ENCODE results near the gene EXOC7. TPM values are rescaled to one million over a fixed set of nuclear protein-coding genes. Genes with fewer than 3 reads are reported as not detected.

Gene EXOC7
- total RNA-seq, 1 donor from 2014 or later, result 183 TPM

DNA sequence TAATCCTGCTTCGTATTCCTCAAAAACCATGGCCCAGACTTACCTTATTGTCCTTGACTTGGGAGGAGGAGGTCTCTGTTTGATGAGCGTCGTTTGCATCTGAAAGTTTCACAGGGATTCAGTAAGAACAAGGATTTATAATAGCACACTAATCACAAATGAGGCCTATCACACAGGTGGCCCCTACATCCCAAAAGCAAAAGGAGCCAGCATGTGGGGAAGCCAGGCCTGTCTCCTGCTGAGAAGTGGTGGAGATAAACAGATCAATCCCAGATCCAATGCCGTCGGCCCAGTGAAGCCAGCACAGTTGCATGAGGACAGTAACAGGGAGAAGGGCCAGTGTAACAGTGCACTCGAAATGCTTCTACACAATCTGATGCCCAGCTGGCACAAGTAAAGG, 63.2 kb downstream of the EXOC7 start:
- TF ChIP-seq, protein P1, sequence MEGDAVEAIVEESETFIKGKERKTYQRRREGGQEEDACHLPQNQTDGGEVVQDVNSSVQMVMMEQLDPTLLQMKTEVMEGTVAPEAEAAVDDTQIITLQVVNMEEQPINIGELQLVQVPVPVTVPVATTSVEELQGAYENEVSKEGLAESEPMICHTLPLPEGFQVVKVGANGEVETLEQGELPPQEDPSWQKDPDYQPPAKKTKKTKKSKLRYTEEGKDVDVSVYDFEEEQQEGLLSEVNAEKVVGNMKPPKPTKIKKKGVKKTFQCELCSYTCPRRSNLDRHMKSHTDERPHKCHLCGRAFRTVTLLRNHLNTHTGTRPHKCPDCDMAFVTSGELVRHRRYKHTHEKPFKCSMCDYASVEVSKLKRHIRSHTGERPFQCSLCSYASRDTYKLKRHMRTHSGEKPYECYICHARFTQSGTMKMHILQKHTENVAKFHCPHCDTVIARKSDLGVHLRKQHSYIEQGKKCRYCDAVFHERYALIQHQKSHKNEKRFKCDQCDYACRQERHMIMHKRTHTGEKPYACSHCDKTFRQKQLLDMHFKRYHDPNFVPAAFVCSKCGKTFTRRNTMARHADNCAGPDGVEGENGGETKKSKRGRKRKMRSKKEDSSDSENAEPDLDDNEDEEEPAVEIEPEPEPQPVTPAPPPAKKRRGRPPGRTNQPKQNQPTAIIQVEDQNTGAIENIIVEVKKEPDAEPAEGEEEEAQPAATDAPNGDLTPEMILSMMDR (IDR thresholded peaks at IDR 0.05; ENCODE audit: unreplicated experiment), result no peak
- no peak for DNase-seq (ENCODE audit: low spot score)
- Mint-ChIP-seq H3K27ac (ENCODE audit: unreplicated experiment) (no peak overlapping the region), H3K9me3 (ENCODE audit: unreplicated experiment) (no peaks in the 10 kb centered on the region), H3K36me3 (ENCODE audit: low read depth, unreplicated experiment) (peaks cover 51% of the 10 kb centered on the region), H3K4me3 (ENCODE audit: unreplicated experiment) (no peak overlapping the region), H3K27me3 (ENCODE audit: unreplicated experiment) (peaks cover 6% of the 10 kb centered on the region), H3K4me1 (ENCODE audit: unreplicated experiment) (no peaks in the 10 kb centered on the region)

DNA sequence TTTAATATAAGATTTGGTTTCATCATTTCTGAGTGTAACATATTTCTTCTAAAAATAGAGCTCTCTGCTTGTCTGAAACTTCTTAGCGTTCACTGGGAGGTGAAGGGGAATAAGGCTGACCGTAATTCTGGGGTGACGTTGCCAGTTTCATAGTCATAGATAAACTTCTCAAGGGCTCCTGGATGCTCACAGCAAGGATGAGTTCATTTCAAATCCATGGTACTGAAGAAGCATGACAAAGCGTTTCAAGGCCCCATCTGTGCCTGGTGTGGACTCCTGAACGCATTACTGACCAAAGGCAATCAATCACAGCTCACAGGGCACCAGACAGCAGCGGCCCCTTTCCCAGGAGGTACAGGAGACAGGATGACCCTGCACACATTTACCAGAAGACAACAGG, 64.5 kb downstream of the EXOC7 start:
- Mint-ChIP-seq H3K36me3 (ENCODE audit: low read depth, unreplicated experiment) (peaks cover 41% of the 10 kb centered on the region), H3K9me3 (ENCODE audit: unreplicated experiment) (no peaks in the 10 kb centered on the region), H3K27ac (ENCODE audit: unreplicated experiment) (no peak overlapping the region), H3K4me1 (ENCODE audit: unreplicated experiment) (no peaks in the 10 kb centered on the region), H3K27me3 (ENCODE audit: unreplicated experiment) (peaks cover 6% of the 10 kb centered on the region), H3K4me3 (ENCODE audit: unreplicated experiment) (no peak overlapping the region)
- DNase-seq (ENCODE audit: low spot score), result no peak
- TF ChIP-seq, protein P1 (IDR thresholded peaks at IDR 0.05; ENCODE audit: unreplicated experiment), result no peak

DNA sequence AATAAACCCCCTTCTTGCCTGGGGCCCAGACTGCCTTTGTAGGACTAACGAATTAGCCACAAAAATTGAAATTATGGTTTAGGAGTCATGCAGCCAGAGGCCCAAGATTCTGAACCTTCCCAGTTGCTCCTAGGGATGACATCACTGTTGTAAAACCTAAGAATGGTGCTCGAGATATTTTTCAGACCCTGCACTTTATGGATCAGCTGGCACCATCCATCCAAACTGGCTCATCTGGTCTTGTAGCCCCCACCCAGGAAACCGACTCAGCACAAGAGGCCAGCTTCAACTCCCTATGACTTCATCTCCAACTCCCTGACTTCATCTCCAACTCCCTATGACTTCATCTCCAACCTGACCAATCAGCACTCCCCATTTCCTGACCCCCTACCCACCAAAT, 65.5 kb downstream of the EXOC7 start:
- no peak overlapping the region for H3K4me3 Mint-ChIP-seq (ENCODE audit: unreplicated experiment)

DNA sequence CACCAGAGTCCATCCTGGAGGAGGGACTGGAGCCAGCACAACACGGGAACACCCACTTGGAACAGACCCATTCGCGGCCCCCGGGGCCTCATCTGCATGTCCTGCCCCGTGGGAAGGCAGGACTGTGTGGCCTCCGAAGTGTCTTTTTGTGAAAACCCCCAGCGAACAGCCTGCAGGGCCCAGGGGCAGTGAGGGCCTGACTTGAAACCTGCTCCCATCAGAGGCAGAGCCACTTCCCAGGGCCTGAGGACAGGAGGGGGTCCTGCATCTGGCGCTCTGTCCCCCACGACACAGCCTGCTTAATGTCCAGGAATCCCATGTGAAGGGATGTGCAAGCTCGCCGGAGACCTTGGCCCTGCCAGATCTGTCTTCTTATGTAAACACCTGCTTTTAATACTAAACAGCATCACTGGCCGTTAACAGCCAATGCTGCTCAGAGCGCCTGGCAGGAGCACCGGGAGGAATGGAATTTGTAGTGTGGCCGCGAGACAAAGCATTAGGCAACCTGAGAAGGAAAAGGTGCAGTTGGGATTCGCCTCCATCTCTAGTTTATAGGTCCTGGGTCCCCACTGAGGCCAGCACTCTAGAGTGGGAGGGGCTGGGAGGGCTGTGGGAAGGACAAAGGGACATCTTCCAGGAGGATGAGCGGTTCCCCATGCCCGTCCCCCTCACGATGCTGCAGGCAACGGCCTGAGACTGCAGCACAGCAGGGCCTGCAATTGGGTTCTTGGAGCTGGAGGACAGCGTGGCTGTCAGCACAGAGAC, 66.9 kb downstream of the EXOC7 start:
- H3K4me1 Mint-ChIP-seq (ENCODE audit: unreplicated experiment), result peaks cover 4% of the 10 kb centered on the region
- no peak for DNase-seq (ENCODE audit: low spot score)

More for the DNA sequence above, 65.5 kb downstream of the EXOC7 start:
- DNase-seq (ENCODE audit: low spot score), result no peak
- Mint-ChIP-seq H3K27ac (ENCODE audit: unreplicated experiment) (no peak overlapping the region), H3K27me3 (ENCODE audit: unreplicated experiment) (peaks cover 6% of the 10 kb centered on the region), H3K4me1 (ENCODE audit: unreplicated experiment) (peaks cover 4% of the 10 kb centered on the region), H3K36me3 (ENCODE audit: low read depth, unreplicated experiment) (peaks cover 30% of the 10 kb centered on the region), H3K9me3 (ENCODE audit: unreplicated experiment) (no peaks in the 10 kb centered on the region)
- TF ChIP-seq, protein P1 (IDR thresholded peaks at IDR 0.05; ENCODE audit: unreplicated experiment), result no peak

More for the DNA sequence above, 66.9 kb downstream of the EXOC7 start:
- no peak overlapping the region for H3K27ac Mint-ChIP-seq (ENCODE audit: unreplicated experiment)
- TF ChIP-seq, protein P1 (IDR thresholded peaks at IDR 0.05; ENCODE audit: unreplicated experiment), result no peak
- peaks cover 6% of the 10 kb centered on the region for H3K27me3 Mint-ChIP-seq (ENCODE audit: unreplicated experiment)
- peaks cover 32% of the 10 kb centered on the region for H3K36me3 Mint-ChIP-seq (ENCODE audit: low read depth, unreplicated experiment)
- no peak overlapping the region for H3K4me3 Mint-ChIP-seq (ENCODE audit: unreplicated experiment)
- no peaks in the 10 kb centered on the region for H3K9me3 Mint-ChIP-seq (ENCODE audit: unreplicated experiment)
